NCI-H2171 (cell line): ENCODE results near the gene KLK12.

Source experiments
- DNase-seq: peaks from one replicate; lab custom pipeline; 2025; lab: John Stamatoyannopoulos, UW

Gene KLK12

DNA sequence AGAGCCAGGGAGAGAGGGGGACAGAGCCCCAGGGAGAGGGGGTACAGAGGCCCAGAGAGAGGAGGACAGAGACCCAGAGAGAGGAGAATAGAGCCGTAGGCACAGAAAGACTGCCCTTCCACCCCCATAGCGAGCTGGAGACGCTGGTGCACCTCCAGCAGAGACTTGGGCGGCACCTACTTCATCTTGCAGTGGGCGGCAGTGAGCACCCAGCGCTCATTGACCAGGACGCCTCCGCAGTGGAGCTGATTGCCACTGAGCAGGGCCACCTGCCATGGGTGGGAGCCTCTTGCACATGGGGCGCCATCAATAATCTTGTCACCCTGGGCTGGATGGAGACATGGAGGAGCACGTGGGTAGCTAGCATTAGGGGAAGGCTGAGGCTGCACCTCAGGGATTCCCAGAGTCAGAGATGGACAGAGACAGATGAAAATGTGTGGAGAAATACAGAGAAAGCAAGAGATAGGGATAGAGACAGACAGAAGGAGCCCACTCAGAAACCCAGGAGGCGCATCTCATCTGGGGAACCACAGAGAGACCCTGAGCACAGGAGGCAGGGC is 53.1 kb downstream of the KLK12 start:
- no peak for DNase-seq

DNA sequence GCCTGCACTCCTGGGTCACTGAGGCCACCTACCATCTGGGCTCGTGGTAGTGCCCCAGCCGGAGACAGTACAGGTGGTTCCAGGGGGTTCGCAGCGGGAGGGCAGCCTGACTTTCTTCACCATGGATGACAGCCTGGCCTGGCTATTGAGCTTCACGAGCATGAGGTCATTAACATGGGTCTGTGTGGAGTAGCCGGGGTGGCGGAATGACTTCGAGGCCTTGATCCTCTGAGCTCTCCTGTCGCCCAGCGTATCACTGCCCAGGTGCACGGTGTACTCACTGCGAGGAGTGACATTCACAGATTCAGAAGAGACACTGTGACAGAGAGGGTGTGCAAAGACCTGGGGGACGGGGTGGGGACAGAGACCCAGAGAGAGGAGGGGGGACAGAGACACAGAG is 54.6 kb downstream of the KLK12 start:
- no peak for DNase-seq

DNA sequence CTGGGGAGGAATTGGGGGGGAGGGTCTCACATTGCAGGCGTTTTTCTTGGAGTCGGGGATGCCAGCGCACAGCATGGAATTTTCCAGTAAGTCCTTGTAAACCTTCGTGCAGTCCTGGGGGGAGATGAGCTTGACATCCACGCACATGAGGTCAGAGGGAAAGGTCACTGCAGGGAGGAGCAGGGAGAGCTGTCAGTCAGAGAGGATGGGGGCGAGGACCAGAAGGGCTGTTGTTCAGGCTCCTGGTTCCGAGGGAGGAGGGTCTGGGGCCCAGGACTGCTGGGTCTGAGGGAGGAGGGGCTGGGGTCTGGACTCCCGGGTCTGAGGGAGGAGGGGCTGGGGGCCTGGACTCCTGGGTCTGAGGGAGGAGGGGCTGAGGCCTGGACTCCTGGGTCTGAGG is 55.0 kb downstream of the KLK12 start:
- no peak for DNase-seq
